Stimulated activated CD4-positive, alpha-beta T cell treated with anti-CD3 and anti-CD28 coated beads, Interleukin-4, amount 100 ng/mL, for 1 hour (primary cell): ENCODE measurements around the gene EEF1A1.

ENCODE experiments used
- DNase-seq: peaks from one replicate; pipeline ENCODE4 v3.0.0-alpha.2; 2020

EEF1A1 gene

DNA sequence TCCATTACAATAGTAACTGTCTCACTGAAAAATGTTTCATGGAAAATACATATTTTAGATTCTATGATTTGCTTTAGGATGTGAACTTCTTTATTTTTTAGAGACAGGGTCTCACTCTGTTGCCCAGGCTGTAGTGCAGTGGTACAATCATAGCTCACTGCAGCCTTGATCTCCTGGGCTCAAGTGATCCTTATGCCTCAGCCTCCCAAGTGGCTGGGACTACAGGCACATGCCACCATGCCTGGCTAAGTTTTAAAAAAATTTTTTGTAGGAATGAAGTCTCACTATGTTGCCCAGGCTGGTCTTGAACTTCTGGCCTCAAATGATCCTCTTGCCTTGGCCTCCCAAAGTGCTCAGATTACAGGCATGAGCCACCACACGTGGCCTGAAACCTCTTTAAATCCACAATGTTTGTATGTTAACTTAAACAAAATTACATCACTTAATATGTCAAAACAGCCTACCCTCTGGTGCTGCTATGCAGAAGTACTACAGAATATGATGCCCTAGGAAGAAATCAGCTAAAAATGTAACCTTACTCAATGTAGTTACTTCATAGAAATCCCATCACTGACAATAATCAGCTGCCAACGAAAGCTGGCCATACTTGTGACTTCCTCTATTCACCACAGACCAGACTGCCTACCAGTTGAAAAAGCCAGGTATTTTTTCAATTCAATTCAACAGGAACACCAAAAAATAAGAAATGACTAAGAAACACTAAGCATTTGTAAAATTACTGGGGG is 17.6 kb downstream of the EEF1A1 start:
- DNase-seq = no peak

DNA sequence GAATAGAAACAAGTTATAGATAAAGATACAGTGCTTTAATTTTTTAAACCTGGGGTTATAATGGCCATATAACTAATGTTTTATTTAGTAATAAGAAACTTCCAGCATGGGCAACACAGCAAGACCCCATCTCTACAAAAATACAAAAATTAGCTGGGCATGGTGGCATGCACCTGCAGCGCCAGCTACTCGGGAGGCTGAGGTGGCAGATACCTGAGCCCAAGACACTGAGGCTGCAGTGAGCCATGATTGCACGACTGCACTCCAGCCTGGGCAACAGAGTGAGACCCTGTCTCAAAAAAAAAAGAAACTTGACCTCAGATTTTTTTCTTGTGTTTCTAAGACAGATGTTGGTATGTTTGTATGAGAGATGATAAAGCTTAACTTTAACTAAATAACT is 22.9 kb downstream of the EEF1A1 start:
- no peak for DNase-seq

DNA sequence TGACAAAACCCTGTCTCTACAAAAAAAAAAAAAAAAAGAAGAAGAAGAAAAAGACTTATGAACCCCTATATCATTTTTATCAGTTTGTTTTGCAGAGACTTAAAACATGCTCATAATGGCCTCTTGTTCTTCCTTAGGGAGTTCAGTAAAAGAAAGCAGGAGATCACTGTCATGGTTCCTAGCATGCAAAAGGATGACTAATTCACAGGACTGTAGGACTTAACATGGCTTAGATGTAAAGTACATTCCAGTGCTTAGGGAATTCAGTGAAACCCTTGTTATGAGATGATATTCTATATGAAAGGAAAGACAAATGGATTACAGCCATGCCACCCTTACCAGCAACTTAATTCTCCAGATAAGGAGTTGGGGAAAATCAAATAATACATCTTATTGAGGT is 29.5 kb downstream of the EEF1A1 start:
- DNase-seq = no peak

DNA sequence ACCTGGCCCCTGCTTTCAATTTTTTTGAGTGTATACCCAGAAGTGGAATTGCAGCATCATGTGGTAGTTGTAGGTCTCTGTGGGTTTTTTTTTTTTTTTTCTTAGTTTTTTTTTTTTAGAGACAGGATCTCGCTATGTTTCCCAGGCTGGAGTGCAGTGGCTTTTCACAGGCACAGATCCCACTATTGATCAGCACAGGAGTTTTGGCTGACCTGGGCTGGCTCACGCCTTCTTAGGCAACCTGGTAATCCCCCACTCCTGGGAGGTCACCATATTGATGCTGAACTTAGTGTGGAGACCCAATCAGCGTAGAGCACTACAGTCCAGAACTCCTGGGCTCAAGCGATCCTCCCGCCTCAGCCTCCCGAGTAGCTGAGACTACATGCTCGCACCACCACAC is 33.4 kb downstream of the EEF1A1 start:
- no peak for DNase-seq

DNA sequence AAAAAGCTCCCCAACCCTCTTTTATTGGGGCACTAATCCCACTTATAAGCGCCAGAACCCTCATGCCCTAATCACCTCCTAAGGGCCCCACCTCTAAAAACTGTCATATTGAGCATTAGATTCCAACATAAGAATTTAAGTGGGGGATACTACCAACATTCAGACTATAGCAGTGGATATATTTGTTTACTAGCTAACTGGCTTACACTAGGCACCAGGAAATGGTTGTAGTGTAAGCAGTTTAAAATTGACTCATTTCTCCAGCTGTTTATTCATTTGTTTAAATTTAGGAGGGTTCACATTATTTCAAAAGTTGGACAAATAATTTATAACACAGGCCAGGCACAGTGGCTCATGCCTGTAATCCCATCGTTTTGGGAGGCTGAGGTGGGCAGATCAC is 36.4 kb downstream of the EEF1A1 start:
- DNase-seq = no peak

DNA sequence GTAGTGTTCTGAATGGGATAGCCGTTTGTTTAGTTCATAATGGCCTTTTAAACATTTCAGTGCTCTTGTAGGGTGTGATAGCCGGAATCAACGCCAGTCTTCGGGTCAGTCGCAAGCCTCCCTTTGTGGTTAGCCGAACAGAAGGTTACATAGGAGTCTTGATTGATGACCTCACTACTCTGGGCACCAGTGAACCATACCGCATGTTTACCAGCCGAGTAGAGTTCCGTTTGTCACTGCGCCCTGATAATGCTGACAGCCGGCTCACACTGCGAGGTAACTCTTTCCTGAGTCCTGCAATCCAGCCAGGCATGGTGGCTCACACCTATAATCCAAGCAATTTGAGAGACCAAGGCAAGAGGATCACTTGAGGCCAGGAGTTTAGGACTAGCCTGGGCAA is 38.9 kb downstream of the EEF1A1 start:
- no peak for DNase-seq

DNA sequence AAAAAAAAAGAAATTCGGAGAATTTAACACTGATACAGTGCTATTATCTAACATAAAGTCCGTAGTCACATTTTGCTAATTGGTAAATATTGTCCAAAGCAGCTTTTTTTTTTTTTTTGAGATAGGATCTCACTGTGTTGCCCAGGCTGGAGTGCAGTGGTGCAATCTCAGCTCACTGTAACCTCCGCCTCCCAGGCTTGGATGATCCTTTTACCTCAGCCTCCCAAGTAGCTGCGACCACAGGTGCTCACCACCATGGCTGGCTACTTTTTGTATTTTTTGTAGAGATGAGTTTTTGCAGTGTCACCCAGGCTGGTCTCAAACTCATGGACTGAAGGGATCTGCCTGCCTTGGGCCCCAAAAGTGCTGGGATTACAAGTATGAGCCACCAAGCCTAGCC is 43.4 kb downstream of the EEF1A1 start:
- no peak for DNase-seq

DNA sequence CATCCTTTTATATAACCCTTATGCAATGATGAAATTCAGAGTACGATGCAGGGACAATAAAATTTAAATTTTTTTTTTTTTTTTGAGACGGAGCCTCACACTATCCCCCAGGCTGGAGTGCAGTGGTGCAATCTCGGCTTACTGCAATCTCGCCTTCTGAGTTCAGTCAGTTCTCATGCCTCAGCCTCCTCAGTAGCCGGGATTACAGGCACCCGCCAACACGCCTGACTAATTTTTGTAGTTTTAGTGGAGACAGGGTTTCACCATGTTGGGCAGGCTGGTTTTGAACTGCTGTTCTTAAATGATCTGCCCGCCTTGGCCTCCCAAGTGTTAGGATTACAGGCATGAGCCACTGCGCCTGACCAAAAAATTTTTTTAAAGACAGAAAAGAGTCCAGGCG is 44.1 kb downstream of the EEF1A1 start:
- no peak for DNase-seq

DNA sequence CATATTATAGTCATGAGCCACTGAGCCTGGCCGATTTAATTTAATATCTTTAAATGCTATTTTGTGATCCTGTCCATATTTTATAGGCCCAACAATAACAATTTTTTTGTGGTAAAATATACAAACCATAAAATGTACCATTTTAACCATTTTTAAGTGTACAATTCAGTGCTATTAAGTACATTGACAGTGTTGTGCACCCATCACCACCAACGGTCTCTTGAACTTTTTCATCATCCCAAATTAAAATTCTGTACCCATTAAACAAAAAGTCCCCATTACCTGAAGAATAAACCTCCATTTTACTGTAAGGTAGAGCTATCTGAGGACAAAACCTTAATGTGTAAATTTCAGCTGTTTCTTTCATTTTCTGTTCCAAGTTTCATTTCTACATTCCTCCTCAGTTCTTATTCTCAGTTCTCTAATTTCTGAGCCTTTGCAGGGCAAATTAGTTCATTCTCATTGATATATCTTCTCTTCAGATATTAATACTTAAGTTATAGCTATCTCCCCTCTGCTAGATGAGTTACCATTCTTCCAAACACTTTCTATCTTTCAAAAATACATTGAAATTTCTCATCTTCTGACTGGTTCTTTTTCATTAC is 49.0 kb downstream of the EEF1A1 start:
- no peak for DNase-seq
